Stimulated activated CD4-positive, alpha-beta T cell treated with anti-CD3 and anti-CD28 coated beads, Interleukin-15, amount 100 ng/mL, for 1 hour (primary cell): ENCODE data around the gene PRR5.

Experiments used
- DNase-seq, 2 donors: peaks; one replicate each; pipeline ENCODE4 v3.0.0-alpha.2; 2020; ENCODE audit warnings: low read depth in 1 of 2, low spot score in 1 of 2

The PRR5 gene

DNA sequence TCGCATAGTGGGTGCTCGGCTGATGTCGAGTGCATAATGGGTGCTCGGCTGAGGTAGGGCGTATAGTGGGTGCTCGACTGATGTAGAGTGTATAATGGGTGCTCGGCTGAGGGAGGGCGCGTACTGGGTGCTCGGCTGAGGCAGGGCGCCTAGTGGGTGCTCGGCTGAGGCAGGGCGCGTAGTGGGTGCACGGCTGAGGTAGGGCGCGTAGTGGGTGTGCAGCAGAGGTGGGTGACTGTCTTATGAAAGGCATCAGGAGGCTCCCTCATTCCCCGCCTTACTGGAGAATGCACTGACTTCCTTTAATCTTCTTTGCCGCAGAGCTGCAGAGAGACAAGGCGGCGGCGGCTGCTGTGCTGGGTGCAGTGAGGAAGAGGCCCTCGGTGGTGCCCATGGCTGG, 84.1 kb downstream of the PRR5 start:
- no peak for DNase-seq

DNA sequence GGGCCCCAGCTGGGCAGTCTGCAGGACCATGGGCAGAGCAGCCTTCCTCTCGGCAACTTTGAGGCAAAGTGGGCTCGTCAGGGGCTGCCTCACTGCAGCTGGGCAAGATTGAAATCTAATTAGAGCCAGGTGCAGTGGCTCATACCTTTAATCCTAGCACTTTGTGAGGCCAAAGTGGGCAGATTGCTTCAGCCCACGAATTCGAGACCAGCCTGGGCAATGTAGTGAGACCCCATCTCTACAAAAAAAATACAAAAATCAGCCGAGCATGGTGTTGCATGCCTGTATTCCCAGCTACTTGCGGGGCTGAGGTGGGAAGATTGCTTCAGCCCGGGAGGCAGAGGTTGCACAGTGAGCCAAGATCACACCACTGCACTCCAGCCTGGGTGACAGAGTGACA, 84.6 kb downstream of the PRR5 start:
- DNase-seq: no peak
